Measurements from ENCODE around the gene UCK2.

UCK2 gene

GRCh38 chr1:165928075-165928731, 100.8 kb downstream of the UCK2 start:
- H3K9ac ChIP-seq (ENCODE audit: low read length), result no peak overlapping the region
- no peaks in the 10 kb centered on the region for H4K20me1 ChIP-seq (ENCODE audit: insufficient read depth, low read length)
- no peaks in the 10 kb centered on the region for H3K4me1 ChIP-seq (ENCODE audit: low read length)
- no peaks in the 10 kb centered on the region for H3K79me2 ChIP-seq (ENCODE audit: low read length)
- no peak overlapping the region for H3K4me3 ChIP-seq (ENCODE audit: low read length)
- no peaks in the 10 kb centered on the region for H3K36me3 ChIP-seq (replicated peaks; ENCODE audit: low read depth, low read length)
- H3K4me2 ChIP-seq (ENCODE audit: low read length), result no peak overlapping the region
- TF ChIP-seq CTCF (IDR thresholded peaks at IDR 0.05; ENCODE audit: low read depth, low read length), result peak; percentile 92
- TF ChIP-seq EZH2phosphoT487 (IDR thresholded peaks at IDR 0.05; ENCODE audit: low read depth), result no peak
- H3K9me3 ChIP-seq (ENCODE audit: insufficient read depth, low read length), result no peaks in the 10 kb centered on the region
- no peak overlapping the region for H3K27ac ChIP-seq (ENCODE audit: low read length)
- no peak overlapping the region for H2AFZ ChIP-seq (ENCODE audit: low read depth, low read length)
- H3K27me3 ChIP-seq (ENCODE audit: low read depth, low read length), result no peaks in the 10 kb centered on the region

- H3K36me3 ChIP-seq (replicated peaks; ENCODE audit: low read depth, low read length), result no peaks in the 10 kb centered on the region
- TF ChIP-seq EZH2phosphoT487 (IDR thresholded peaks at IDR 0.05; ENCODE audit: low read depth) (no peak), CTCF (IDR thresholded peaks at IDR 0.05; ENCODE audit: low read depth, low read length) (no peak)
- no peak overlapping the region for H3K4me3 ChIP-seq (ENCODE audit: low read length)
These were observed 103.5 kb downstream of the UCK2 start for GRCh38 chr1:165930961-165931360.

GRCh38 chr1:165933446-165934170, 106.2 kb downstream of the UCK2 start:
- Histone ChIP-seq H3K36me3 (replicated peaks; ENCODE audit: low read depth, low read length) (no peaks in the 10 kb centered on the region), H3K4me3 (ENCODE audit: low read length) (no peak overlapping the region), H2AFZ (ENCODE audit: low read depth, low read length) (no peak overlapping the region), H3K27me3 (ENCODE audit: low read depth, low read length) (no peaks in the 10 kb centered on the region), H4K20me1 (ENCODE audit: insufficient read depth, low read length) (no peaks in the 10 kb centered on the region), H3K27ac (ENCODE audit: low read length) (no peak overlapping the region), H3K79me2 (ENCODE audit: low read length) (no peaks in the 10 kb centered on the region), H3K9ac (ENCODE audit: low read length) (no peak overlapping the region), H3K4me2 (ENCODE audit: low read length) (no peak overlapping the region), H3K4me1 (ENCODE audit: low read length) (no peaks in the 10 kb centered on the region), H3K9me3 (ENCODE audit: insufficient read depth, low read length) (no peaks in the 10 kb centered on the region)
- TF ChIP-seq EZH2phosphoT487 (IDR thresholded peaks at IDR 0.05; ENCODE audit: low read depth) (no peak), CTCF (IDR thresholded peaks at IDR 0.05; ENCODE audit: low read depth, low read length) (no peak)

More at GRCh38 chr1:165930961-165931360, 103.5 kb downstream of the UCK2 start:
- Histone ChIP-seq H2AFZ (ENCODE audit: low read depth, low read length) (no peak overlapping the region), H3K27ac (ENCODE audit: low read length) (no peak overlapping the region), H3K27me3 (ENCODE audit: low read depth, low read length) (no peaks in the 10 kb centered on the region), H4K20me1 (ENCODE audit: insufficient read depth, low read length) (no peaks in the 10 kb centered on the region), H3K4me1 (ENCODE audit: low read length) (no peaks in the 10 kb centered on the region), H3K9me3 (ENCODE audit: insufficient read depth, low read length) (no peaks in the 10 kb centered on the region), H3K4me2 (ENCODE audit: low read length) (no peak overlapping the region), H3K9ac (ENCODE audit: low read length) (no peak overlapping the region), H3K79me2 (ENCODE audit: low read length) (no peaks in the 10 kb centered on the region)

GRCh38 chr1:165936542-165936941, 109.1 kb downstream of the UCK2 start:
- no peaks in the 10 kb centered on the region for H3K9me3 ChIP-seq (ENCODE audit: insufficient read depth, low read length)
- H3K36me3 ChIP-seq (replicated peaks; ENCODE audit: low read depth, low read length), result no peaks in the 10 kb centered on the region
- H2AFZ ChIP-seq (ENCODE audit: low read depth, low read length), result no peak overlapping the region
- H3K4me2 ChIP-seq (ENCODE audit: low read length), result no peak overlapping the region
- no peak overlapping the region for H3K27ac ChIP-seq (ENCODE audit: low read length)
- H3K4me1 ChIP-seq (ENCODE audit: low read length), result no peaks in the 10 kb centered on the region
- H3K9ac ChIP-seq (ENCODE audit: low read length), result no peak overlapping the region
- no peak overlapping the region for H3K4me3 ChIP-seq (ENCODE audit: low read length)
- H3K79me2 ChIP-seq (ENCODE audit: low read length), result no peaks in the 10 kb centered on the region
- no peaks in the 10 kb centered on the region for H3K27me3 ChIP-seq (ENCODE audit: low read depth, low read length)
- H4K20me1 ChIP-seq (ENCODE audit: insufficient read depth, low read length), result no peaks in the 10 kb centered on the region
- no peak for TF ChIP-seq EZH2phosphoT487 (IDR thresholded peaks at IDR 0.05; ENCODE audit: low read depth)
